Stimulated activated CD8-positive, alpha-beta memory T cell treated with anti-CD3 and anti-CD28 coated beads, Interleukin-15, amount 100 ng/mL, for 24 hours (primary cell): Measurements from ENCODE around the gene GSTO1.

Source experiments
- DNase-seq: peaks from one replicate; pipeline ENCODE4 v3.0.0-alpha.2; 2020; ENCODE audit warnings: low read depth

Gene GSTO1

DNA sequence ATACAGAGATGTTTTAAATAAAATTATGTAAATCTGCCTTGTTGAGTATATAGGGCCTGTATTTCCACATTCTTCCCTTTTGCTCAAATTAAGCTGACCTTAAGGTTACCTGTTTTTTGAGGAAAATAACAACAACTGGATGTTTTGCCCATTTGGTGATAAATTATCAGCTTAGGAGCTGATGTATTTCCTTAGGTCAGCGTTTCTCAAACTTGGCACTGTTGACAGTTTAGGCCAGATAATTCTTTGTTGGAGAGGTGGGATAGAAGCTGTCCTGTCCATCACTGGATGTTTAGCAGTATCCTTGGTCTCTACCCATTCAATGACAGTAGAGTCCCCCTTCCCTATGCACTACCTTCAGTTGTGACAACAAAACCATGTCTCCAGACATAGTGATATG is 21.5 kb downstream of the GSTO1 start:
- DNase-seq = no peak

DNA sequence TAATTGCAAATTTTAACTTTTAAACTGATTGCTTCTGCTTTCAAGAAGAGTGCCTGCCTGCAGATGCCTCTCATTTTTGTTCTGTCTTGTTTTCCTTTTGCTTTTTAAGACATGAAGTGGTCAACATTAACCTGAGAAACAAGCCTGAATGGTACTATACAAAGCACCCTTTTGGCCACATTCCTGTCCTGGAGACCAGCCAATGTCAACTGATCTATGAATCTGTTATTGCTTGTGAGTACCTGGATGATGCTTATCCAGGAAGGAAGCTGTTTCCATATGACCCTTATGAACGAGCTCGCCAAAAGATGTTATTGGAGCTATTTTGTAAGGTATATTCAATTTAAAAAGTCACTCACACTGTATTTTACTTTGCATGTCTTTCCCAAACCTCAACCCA is 23.1 kb downstream of the GSTO1 start:
- DNase-seq = no peak

DNA sequence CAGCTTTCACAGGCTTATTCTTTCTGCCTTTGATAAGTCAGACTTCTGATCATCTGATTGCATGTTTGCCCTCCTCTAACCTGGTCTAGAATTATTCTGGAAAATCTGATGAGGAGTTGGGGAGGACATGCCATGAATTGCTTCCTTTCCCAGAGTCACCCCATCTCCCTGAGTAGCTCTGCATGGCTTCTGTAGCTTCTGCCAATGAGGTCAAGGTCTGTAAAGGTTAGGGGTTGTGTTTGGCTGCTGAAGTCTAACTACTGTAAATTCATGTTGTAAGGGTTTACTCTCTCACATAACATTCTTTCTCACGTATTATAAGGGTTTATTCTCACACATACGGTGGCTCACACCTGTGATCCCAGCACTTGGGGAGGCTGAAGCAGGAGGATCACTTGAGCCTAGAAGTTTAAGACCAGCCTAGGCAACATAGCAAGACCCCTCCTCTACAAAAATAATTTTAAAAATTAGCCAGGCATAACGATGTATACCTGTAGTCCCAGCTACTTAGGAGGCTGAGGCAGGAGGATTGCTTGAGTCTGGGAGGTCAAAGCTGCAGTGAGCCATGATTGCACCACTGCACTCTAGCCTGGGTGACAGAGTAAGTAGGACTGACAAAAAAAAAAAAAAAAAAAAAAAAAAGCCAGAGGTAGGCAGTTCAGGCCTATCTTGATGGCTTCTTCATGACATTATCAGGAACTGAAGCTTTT is 25.0 kb downstream of the GSTO1 start:
- DNase-seq = no peak

DNA sequence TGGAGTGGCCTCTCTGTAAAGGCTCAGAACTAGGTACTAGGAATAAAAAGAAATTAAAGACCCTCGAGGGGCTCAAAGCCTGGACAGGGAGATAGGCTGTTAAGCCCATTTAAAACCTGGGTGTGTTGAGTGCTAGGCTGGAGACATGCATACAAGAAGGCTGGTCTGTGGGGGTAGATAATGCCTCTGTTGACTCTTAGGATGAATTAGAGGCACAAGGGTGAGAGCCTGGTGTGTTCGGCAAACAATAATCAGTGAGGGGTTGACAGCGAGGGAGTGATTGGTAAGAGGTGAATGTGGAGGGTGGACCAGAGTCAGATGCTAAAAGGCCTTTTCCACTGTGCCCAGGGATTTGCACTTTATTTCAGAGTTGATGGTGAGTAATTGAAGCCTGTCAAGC is 27.0 kb downstream of the GSTO1 start:
- DNase-seq = no peak

DNA sequence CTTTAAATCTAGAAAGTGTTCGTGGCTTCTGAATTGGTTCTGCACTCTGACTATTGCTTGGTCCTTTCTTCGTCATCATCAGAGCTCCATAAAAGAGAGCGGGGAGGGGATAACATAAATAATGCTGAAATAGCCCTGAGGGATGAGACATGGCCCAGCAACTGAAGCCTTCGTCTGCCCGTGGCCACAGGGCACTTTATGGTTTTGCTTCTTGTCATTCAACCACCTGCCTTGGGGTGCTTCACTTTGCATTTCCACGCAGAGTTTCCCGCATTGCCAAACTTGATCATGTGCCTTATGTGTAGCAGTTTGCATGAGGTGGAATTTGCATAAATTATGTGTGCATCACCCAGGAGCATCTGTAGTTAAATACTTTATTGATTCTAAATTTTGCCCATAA is 30.2 kb downstream of the GSTO1 start:
- no peak for DNase-seq

DNA sequence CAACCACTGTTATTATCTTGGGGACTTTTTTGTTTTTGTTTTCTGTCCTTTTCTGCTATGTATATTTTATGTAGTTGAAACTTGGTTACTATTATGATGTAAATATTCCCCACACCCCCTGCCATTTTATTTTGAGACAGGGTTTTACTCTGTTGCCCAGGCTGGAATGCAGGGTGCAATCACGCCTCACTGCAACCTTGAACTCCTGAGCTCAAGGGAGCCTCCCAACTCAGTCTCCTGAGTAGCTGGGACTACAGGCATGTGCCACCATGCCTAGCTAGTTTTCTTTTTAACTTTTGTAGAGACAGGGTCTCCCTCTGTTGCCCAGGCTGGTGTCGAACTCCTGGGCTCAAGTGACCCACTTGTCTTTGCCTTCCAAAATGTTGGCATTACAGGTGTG is 32.2 kb downstream of the GSTO1 start:
- no peak for DNase-seq

DNA sequence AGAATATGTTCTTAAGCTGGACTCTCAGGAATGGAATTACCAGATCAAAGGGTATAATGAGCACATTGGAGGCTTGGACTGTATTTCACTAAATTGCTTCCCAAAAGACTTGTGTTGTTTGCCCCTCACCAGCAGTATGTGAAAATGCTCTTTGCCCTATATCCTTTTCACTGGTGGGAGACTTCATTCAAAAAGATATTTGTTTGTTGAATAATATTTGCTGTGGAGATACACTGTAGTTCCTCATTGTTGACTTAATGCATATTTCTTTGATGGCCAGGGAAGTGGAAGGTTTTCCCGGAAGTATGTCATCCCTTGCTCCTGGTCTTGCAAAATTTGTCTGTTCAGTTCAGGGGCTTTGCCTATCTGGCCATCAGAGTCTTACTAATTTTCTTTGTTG is 33.7 kb downstream of the GSTO1 start:
- no peak for DNase-seq

DNA sequence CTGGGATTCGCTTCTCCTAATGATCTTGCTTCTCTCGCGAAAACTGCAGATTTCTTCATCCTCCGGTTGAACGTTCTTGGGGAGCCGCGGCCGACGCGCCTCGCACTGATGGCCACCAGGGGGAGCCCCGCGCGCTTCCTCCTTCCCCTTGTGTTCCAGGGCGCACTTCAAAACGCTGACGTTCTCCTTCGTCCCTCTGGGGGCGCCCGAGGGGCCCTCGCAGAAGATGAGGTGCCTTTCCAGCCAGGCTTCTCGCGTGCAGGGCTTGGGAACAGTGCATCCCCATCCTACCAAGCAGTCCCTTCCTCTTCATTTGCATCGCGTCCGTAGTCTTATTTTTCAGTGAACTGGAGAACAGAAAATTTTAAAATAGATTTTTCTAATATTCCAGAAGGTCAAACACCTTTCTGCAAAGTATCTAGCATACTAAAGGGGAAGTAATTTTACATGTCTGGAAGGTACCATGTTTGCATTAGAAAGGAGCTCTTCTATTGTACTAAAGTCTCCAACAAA is 36.8 kb downstream of the GSTO1 start:
- peak; percentile 84 for DNase-seq

DNA sequence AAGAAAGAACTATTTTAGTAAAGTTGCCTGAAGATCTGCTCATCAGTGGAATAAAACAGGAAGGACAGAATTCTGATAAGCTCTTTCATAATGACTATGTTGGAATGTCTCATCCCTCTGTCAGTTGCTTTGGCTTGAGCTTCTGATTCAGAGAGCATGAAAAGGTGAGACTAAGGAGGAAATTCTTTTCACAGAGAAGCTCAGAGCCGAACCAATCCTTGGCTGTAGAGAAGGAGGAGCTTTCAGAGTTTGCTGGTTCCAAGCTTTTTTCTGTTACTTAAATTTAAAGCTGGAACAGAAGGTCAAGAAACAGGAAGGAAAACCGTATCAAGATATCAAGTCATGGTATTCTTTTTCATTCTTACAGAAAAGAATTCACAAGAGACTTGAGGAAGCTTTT is 38.3 kb downstream of the GSTO1 start:
- DNase-seq = no peak

DNA sequence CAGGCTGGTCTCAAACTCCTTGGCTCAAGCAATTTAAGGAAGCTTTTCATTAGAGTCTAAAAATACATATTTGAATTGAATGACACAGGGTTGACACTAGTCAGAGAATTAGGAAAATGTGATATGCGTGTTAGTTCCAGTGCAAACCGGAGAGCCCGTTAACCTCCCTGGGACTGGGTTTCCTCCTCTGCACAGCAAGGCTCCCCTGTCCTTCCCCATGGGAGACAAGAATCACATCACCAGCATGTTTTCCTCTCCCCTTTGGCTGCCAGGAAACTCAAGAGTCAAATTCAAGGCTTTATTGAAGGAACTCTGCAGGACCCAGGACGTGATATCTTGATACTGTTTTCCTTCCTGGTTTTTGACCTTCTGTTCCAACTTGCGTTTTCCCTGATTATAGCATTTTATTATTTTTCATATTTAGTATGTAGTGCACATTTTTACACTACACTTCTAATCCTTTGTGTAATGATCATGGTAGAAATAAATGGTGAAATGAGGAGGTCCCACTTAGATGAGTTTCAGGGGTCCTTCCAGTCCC is 39.2 kb downstream of the GSTO1 start:
- DNase-seq = no peak

DNA sequence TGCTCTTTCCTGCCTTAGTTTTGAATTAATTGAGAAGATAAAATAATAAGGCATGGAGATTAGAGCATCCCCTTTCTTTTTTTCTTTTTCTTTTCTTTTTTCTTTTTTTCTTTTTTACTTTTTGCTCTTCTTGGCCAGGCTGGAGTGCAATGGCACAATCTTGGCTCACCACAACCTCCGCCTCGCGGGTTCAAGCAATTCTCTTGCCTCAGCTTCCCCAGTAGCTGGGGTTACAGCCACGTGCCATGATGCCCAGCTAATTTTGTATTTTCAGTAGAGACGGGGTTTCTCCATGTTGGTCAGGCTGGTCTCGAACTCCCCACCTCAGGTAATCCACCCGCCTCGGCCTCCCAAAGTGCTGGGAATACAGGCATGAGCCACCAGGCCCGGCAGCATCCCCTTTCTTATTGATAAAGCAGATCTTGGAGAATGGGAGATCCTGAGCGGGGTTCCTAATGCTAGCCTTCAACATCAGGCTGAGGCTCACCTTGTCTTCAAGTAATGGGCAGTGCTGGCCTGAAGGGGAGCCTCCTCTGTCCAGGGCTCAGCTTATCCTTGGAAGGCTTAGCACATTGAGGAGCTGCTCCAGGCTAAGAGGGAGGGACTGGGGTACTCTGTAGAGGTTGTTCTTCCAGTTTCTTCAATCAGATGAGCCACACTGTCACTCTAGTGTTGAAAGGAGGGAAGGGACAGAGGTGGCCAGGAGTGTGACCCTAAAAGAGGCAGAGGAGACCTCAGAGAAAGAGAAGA is 42.2 kb downstream of the GSTO1 start:
- DNase-seq = no peak

DNA sequence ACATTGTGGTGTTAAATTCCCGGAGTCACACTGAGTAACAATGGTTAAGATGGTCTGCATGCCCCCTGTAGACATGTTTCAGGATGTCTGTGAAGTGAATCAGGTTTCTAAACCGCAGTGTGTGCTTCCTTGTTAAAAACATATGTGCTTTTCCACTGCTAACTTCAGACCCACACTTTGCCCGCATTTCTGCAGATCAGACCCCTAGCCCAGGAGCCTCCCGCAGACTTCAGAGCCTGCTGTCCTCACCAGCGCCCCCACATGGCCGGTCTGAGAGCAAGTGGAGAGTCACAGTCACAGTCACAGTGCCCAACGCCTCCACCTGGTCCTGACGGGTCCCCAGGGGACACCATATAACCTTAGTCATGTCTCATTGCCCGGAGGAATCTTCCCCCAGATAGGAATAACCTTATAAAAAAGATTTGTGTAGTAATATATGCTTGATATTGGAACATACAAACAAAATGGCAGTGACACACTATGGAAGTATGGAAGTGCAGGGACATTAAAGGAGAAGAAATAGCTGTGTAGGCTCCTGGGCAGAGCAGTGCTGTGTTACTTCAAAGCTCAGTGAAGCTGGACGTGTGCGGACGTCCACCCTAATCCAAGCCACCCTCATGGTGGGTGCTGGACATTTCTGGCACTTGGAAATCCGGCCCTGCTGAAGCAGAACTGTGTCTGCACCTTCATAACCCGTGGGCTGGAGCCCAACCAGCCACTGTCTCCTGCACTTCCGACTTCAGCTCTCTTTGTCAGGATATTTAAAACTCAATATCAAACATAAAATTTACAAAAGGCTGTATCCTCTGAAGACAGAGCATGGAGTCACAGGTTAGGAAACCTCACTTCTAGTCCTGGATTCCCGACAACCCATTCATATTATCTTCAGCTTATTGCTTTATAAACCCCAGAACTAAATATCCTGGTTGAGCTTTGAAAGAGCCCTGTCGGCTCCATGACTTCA is 43.3 kb downstream of the GSTO1 start:
- DNase-seq = no peak

DNA sequence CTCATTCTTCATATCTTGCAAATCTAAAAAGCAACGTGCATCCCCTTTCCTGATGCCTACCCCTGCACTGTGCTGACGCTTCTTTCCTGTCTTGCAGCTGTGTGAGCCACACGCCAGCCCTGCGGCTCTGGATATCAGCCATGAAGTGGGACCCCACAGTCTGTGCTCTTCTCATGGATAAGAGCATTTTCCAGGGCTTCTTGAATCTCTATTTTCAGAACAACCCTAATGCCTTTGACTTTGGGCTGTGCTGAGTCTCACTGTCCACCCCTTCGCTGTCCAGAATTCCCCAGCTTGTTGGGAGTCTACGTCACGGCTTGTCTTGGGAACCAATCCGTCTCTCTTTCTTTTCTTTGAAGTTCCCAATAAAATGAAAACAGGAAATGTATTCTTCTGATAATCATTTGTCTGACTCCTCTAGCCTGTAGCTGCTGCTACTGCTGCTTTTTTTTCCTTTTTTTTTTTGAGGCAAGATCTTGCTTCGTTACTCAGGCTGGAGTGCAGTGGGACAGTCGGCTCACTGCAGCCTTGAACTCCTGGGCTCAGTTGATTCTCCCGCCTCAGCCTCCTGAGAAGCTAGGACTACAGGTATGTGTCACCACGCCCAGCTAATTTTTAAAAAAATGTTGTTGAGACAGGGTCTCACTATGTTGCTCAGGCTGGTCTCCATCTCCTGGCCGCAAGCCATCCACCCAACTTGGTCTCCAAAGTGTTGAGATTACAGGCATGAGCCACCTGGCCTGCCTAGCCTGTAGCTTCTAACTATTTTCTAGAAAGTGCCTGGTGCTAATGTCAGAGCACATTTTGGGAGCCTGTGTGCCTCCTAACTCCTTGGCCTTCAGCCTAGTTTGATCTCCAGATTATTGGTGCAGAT is 44.6 kb downstream of the GSTO1 start:
- DNase-seq = no peak

DNA sequence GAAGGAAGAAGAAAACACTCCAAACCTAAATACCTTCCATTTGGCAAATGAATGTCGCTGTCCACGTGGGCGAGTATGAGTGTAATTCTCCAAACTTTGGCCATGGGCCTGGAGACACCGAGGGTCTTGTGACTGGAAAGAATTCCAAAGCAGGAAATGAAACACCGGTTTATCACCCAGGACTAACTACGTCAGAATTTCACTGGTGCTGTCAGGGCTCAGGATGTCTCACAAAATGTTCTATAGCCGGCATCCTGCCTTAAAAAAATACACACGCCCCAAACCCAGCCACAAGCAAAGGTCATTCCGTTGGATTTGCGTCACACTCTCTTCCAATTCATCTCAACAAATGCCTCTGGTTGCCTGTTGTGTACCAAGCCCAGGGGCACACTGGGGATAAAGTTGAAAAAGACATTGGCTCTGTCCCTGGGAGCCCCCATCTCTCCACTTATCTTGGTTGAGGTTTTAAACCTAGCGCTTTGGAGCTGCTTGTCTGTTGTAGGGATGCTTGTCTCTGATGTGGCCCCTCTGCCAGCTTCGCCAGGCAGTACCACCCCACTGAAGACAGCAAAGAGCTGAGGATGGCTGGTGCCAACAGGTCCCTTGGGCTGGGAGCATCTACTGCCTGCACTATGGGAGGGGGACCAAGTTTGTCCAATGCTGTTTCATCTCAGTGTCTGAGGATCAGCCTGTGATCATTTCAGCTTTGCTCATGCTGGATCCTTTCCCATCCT is 45.5 kb downstream of the GSTO1 start:
- no peak for DNase-seq

DNA sequence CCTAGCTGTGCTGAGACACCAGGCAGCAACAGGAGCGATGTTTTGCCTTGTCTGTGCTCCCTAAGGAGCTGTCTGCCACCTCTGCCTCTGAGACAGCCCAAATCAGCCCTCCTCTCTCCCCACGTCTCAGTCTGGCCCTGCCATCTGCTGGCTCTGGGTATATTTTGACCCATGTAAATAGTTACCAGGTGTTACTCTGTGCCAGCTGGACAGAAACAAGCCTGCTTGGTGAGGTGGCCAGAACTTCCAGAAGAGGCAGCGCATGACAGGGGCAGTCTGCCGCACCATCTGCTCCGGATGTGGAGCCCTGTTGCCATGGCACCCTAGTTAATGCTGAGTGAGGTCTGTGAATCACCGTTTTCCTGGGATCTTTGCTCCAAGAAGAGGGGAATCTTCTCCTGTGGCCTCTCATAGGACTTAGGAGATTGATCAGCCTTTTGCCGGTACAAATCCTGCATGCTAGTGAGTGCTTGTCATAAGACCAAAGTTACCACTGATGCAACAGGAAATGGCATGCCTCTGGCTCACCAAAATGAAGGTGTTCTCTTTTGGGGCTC is 46.1 kb downstream of the GSTO1 start:
- DNase-seq = no peak

DNA sequence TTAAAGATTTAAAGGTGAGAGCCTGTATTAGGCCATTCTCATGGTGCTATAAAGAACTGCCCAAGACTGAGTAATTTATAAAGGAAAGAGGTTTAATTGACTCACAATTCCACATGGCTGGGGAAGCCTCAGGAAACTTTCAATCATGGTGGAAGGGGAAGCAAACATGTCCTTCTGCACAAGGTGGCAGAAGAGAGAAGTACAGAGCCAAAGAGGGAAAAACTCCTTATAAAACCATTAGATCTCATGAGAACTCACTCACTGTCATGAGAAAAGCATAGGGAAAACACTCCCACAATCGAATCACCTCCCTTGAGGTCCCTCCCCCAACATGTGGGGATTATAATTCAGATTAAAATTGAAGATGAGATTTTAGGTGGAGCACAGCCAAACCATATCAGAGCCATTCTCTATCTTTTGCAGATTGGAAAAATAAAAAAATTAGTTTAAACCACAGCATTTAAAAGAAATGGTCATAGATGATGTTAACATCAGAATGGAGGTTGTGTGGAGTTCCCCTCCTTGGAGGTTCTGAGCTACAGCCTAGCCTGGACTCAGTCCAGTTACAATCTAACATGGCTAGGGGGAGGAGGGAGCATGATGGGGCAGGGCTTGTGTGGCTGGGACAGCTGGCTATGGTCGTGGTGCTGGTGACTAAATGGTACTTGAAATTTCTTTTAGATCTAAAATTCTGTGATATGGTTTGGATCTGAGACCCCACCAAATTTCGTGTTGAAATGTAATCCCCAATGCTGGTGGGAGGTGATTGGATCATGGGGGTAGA is 47.4 kb downstream of the GSTO1 start:
- no peak for DNase-seq

DNA sequence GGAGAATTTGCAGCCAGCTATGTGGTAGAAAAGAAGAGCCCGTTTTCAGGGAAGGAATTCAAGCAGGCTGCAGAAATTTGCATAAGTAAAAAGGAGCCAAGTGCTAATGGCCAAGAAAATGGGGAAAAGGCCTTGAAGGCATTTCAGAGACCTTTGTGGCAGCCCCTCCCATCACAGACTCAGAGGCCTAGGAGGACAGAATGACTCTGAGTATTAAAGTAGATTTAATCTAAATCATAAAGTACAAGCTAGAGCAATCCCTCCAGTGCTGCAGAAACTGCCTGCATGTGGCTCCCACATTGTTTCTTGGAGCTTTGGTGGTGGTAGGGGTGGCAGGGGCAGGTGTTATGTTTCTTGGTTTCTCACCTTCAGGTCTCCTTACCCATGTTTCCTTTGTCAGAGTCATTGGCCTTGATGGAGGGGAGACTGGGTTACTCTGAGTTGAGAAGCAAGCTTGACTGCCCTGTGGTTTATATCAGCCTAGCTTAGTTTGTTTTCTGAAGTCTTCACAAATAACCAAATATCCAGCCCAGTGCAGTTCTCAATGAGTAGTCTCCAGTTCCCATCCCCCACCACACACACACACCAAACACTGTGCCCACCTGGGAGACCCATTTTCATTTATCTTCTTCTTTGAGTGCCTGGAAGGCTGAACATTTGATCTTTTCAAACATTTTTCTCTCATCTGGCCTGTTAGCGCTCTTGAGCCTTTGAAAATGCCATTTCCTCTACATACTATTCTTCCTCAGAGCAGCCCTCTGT is 49.1 kb downstream of the GSTO1 start:
- DNase-seq = no peak

DNA sequence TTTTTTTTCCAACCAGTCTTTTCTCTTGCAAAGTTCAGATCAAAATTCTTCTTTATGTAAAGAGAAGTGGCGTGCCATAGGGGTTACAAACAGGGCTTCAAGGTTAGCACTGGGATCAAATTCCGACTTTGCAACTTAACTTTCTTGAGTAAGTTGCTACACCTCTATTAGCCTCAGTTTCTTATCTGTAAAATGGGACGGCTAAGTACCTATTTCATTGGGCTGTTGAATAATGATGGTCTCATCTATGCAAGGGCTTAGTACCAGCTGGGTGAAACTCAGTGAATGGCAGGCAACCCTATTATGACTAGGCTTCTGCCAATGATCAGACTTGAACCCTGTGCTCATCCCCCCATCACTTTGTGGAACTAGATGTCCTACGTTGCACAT is 49.7 kb downstream of the GSTO1 start:
- DNase-seq = no peak

DNA sequence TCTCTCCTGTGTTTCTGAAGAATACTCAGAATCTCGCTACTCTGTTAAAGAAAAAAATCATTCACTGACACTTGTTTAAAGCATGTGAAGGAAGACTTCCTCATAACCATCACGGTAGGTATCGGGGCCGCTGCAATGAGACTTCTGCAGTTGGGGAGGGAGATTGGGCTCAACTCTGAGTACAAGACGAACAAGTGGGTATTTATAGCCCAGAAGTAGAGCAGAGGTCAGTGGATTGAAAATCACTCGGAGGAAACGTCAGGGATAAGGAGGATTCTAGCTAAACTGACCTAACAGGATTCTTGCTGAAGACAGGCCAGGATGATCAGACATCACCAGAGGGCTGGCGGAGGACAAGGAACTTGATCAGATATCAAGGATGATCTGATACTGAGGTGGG is 50.2 kb downstream of the GSTO1 start:
- no peak for DNase-seq
